PC-3 (cell line): Measurements from ENCODE around the gene TBX6. TPM values are rescaled to one million over a fixed set of nuclear protein-coding genes. Genes with fewer than 3 reads are reported as not detected.

Source experiments
- ATAC-seq: fragments of 200-7000 bp; cut with Tn5 transposase; 2 replicates; pipeline ENCODE4 v1.9.1; 2020; ENCODE audit warnings: mild to moderate bottlenecking, moderate library complexity
- BruUV-seq: library from RNA; stranded (reverse); fragments of 400-500 nt; replicated peaks from 2 replicates; lab custom pipeline; 2021; lab: Mats Ljungman, UMichigan
- CTCF ChIA-PET: fragments of 300-600 bp; sonication (Branson Sonifier 250); formaldehyde crosslinking; loops from one replicate; lab custom pipeline; 2022; ENCODE audit warnings: antibody characterized with exemption; lab: Charles Lee
- POLR2A ChIA-PET: fragments of 300-600 bp; sonication (Branson Sonifier 250); formaldehyde crosslinking; loops from one replicate; lab custom pipeline; 2022; ENCODE audit warnings: antibody characterized with exemption; ENCODE audit not compliant: unreplicated experiment; lab: Charles Lee
- DNase-seq: peaks from one replicate; pipeline ENCODE4 v3.0.0-alpha.2; 2015
- H2AFZ ChIP-seq: fragments of 300-600 bp; sonication (generic); 2 replicates; pipeline ENCODE4 v1.6.0; 2016; ENCODE audit warnings: antibody characterized with exemption, low read length
- H3F3A ChIP-seq: fragments of 300-600 bp; sonication (generic); one replicate; pipeline ENCODE4 v1.6.0; 2017; ENCODE audit warnings: antibody characterized with exemption, low read length, control low read depth, mild to moderate bottlenecking; ENCODE audit not compliant: unreplicated experiment
- H3K27ac ChIP-seq: fragments of 300-600 bp; sonication (generic); 2 replicates; pipeline ENCODE4 v1.5.1; 2016; ENCODE audit warnings: mild to moderate bottlenecking, low read length
- H3K27me3 ChIP-seq: fragments of 300-600 bp; sonication (generic); 2 replicates; pipeline ENCODE4 v1.6.1; 2016; ENCODE audit warnings: low read length, mixed read lengths
- H3K36me3 ChIP-seq: fragments of 300-600 bp; sonication (generic); 2 replicates; pipeline ENCODE4 v1.6.1; 2016; ENCODE audit warnings: low read depth, mixed run types, low read length, mixed read lengths
- H3K4me1 ChIP-seq: fragments of 300-600 bp; sonication (generic); 2 replicates; pipeline ENCODE4 v1.5.1; 2016; ENCODE audit warnings: low read length; ENCODE audit not compliant: insufficient read depth
- H3K4me2 ChIP-seq: fragments of 300-600 bp; sonication (generic); 2 replicates; pipeline ENCODE4 v1.6.0; 2016; ENCODE audit warnings: low read length
- H3K4me3 ChIP-seq: fragments of 300-600 bp; sonication (generic); 2 replicates; pipeline ENCODE4 v1.5.1; 2016; ENCODE audit warnings: mild to moderate bottlenecking, low read length, mixed read lengths
- H3K79me2 ChIP-seq: fragments of 300-600 bp; sonication (generic); 2 replicates; pipeline ENCODE4 v1.6.1; 2017; ENCODE audit warnings: low read length, mixed read lengths
- H3K9ac ChIP-seq: fragments of 300-600 bp; sonication (generic); 2 replicates; pipeline ENCODE4 v1.6.0; 2016; ENCODE audit warnings: mild to moderate bottlenecking, low read length
- H3K9me2 ChIP-seq: fragments of 300-600 bp; sonication (generic); replicated peaks from 2 replicates; pipeline ENCODE4 v1.6.1; 2016; ENCODE audit warnings: mixed run types, low read length, mixed read lengths
- H3K9me3 ChIP-seq: fragments of 300-600 bp; sonication (generic); 2 replicates; pipeline ENCODE4 v1.6.1; 2016; ENCODE audit warnings: low read length, mixed read lengths
- H4K20me1 ChIP-seq: fragments of 300-600 bp; sonication (generic); 2 replicates; pipeline ENCODE4 v1.6.1; 2016; ENCODE audit warnings: low read length, mixed read lengths
- CTCF ChIP-seq: fragments of 300-600 bp; sonication (generic); conservative IDR thresholded peaks from 2 replicates; pipeline ENCODE4 v1.5.1; 2017; ENCODE audit warnings: antibody characterized with exemption, low read depth, mild to moderate bottlenecking, low read length
- EZH2 ChIP-seq: fragments of 300-600 bp; sonication (generic); IDR thresholded peaks from one replicate; pipeline ENCODE4 v1.6.1; 2017; ENCODE audit warnings: antibody characterized with exemption, mild to moderate bottlenecking, low read length; ENCODE audit not compliant: unreplicated experiment
- EZH2phosphoT487 ChIP-seq: fragments of 300-600 bp; sonication (generic); IDR thresholded peaks from 2 replicates; pipeline ENCODE4 v1.6.1; 2018; ENCODE audit warnings: mild to moderate bottlenecking, antibody characterized with exemption, low read length, borderline replicate concordance
- intact Hi-C: fragments of 100-400 bp; cut with micrococcal nuclease; formaldehyde crosslinking; loops from 2 replicates; pipeline ENCODE4 v1.9.0; 2023
- total RNA-seq: library from RNA; depleted of rRNA; stranded (reverse); fragments of >200 nt; gene quantifications from 2 replicates; pipeline ENCODE4 v1.2.3, GENCODE V29; 2014

The TBX6 gene
- total RNA-seq, 1 experiment from 2014 or later, result 1.1 TPM

DNA sequence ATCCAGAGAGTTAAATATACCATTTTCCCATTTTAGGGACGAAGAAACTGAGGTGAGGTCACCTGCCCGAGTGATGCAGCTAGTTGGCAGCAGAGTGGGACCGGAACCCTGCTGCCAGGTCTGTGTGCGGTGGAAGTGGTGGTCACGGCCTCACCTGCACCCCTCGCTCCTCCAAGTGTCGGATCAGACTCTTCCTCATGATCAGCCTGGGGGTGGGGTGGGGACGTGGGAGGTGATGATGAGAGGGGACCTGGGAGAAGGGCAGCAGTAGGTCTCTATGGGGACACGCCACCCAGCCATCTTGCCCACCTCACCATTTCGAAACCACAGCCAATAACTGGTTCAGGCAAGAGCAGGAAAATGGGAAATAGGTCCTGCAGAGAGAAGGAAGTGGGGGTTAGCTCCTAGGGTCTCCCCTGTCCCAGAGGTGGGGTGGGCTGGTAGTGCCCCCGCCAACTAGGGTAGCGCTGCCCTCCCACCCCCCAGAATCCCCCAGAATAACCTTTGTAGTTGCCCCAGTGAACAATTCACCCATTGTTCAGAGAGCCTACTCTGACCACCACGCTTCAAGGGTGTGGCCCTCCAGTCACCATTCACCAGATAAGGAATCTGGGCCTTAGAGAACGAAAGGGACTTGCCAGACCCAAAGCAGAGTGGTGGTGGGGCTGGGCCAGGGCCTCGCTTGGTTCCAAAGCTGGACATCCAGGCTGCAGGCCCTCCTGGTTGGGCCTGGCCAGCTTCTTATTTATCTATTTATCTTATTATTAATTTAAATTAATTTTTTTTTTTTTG, 16.5 kb upstream of the TBX6 start:
- no peak for ATAC-seq
- DNase-seq, result no peak
- Histone ChIP-seq H3K79me2 (no peaks in the 10 kb centered on the region), H3K4me2 (no peak overlapping the region), H3K27me3 (no peaks in the 10 kb centered on the region), H3K4me3 (no peak overlapping the region), H3K27ac (no peak overlapping the region), H4K20me1 (no peaks in the 10 kb centered on the region), H2AFZ (no peak overlapping the region), H3F3A (no peaks in the 10 kb centered on the region), H3K9me3 (no peaks in the 10 kb centered on the region), H3K36me3 (no peaks in the 10 kb centered on the region), H3K4me1 (peaks cover 17% of the 10 kb centered on the region), H3K9me2 (no peaks in the 10 kb centered on the region), H3K9ac (no peak overlapping the region)
- intact Hi-C loops, result no loop called here
- TF ChIP-seq CTCF (no peak), EZH2phosphoT487 (no peak), EZH2 (no peak)
- ChIA-PET POLR2A (interaction anchor here (0.6 kb wide), 1 partner anchor 287 kb away, joined by 3 read pairs; the partner anchor contains the start of gene ZNF48), CTCF (no interaction called here)
- BruUV-seq, result no TSS peak

- ChIA-PET POLR2A (no interaction called here), CTCF (no interaction called here)
- Histone ChIP-seq H3K9me3 (no peaks in the 10 kb centered on the region), H3F3A (no peaks in the 10 kb centered on the region), H3K79me2 (no peaks in the 10 kb centered on the region), H3K27me3 (no peaks in the 10 kb centered on the region), H3K9ac (no peak overlapping the region), H2AFZ (no peak overlapping the region), H3K4me2 (peak overlapping the region; percentile 31; the same call in 1 of the 2 replicates), H4K20me1 (no peaks in the 10 kb centered on the region), H3K9me2 (no peaks in the 10 kb centered on the region), H3K27ac (peak overlapping the region; percentile 25), H3K36me3 (no peaks in the 10 kb centered on the region), H3K4me3 (no peak overlapping the region), H3K4me1 (peaks cover 12% of the 10 kb centered on the region)
- TF ChIP-seq EZH2phosphoT487 (no peak), EZH2 (no peak), CTCF (no peak)
- intact Hi-C loops, result no loop called here
- peak; percentile 57 for DNase-seq
- ATAC-seq, result peak; percentile 38
- BruUV-seq, result no TSS peak
Observed at GRCh38 chr16:30104492-30104891, 12.8 kb upstream of the TBX6 start.

DNA sequence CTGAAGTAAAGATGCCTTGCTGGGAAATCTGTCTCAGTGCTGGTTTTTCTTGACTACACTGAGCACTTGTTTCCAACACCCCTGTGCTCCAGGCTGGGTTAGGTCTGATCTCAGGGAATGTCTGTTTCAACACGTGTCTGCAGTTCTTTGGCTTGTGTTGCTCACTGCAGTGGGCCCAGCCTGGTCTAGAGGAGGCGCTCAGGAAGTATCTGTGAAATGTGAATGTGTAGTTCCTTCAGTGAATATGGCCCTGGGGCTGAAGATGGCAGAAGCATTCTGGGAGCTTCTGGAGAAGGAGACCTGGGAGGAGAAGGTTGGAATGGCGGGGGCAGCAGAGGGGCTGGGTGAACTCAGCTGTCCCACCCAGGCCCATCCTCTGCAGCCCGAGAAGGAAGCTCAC, 12.4 kb upstream of the TBX6 start:
- Histone ChIP-seq H3K9me3 (no peaks in the 10 kb centered on the region), H3K4me1 (peaks cover 12% of the 10 kb centered on the region), H3K27me3 (no peaks in the 10 kb centered on the region), H3K36me3 (no peaks in the 10 kb centered on the region), H3K4me3 (no peak overlapping the region), H3K79me2 (no peaks in the 10 kb centered on the region), H3F3A (no peaks in the 10 kb centered on the region), H3K9ac (no peak overlapping the region), H3K9me2 (no peaks in the 10 kb centered on the region), H3K4me2 (peak overlapping the region; percentile 31; the same call in 1 of the 2 replicates), H4K20me1 (no peaks in the 10 kb centered on the region), H3K27ac (no peak overlapping the region; the same call in 1 of the 2 replicates), H2AFZ (no peak overlapping the region)
- no peak for DNase-seq
- ChIA-PET CTCF (no interaction called here), POLR2A (no interaction called here)
- TF ChIP-seq EZH2 (no peak), CTCF (no peak), EZH2phosphoT487 (no peak)
- no peak for ATAC-seq
- intact Hi-C loops, result no loop called here
- BruUV-seq, result no TSS peak
